ENCODE data around the gene ENOX2. TPM values are rescaled to one million over a fixed set of nuclear protein-coding genes. Genes with fewer than 3 reads are reported as not detected.

The ENOX2 gene
- total RNA-seq, 1 experiment from 2014 or later: 11.4 TPM

DNA sequence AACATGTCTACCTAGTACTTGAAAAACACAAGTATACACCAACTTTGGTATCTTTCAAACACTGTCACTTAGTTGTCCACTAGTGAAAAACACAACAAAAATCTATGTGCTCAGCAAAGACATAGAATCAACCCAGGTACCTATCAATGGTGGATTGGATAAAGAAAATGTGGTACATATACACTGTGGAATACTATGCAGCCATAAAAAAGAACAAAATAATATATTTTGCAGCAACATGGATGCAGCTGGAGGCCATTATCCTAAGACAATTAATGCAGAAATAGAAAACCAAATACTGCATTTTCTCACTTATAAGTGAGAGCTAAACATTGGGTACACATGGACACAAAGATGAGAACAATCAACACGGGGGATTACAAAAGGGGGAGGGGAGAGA is 148.7 kb downstream of the ENOX2 start:
- TF ChIP-seq, protein P1, sequence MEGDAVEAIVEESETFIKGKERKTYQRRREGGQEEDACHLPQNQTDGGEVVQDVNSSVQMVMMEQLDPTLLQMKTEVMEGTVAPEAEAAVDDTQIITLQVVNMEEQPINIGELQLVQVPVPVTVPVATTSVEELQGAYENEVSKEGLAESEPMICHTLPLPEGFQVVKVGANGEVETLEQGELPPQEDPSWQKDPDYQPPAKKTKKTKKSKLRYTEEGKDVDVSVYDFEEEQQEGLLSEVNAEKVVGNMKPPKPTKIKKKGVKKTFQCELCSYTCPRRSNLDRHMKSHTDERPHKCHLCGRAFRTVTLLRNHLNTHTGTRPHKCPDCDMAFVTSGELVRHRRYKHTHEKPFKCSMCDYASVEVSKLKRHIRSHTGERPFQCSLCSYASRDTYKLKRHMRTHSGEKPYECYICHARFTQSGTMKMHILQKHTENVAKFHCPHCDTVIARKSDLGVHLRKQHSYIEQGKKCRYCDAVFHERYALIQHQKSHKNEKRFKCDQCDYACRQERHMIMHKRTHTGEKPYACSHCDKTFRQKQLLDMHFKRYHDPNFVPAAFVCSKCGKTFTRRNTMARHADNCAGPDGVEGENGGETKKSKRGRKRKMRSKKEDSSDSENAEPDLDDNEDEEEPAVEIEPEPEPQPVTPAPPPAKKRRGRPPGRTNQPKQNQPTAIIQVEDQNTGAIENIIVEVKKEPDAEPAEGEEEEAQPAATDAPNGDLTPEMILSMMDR (IDR thresholded peaks at IDR 0.05; ENCODE audit: insufficient read depth in 1 of 2, low read depth in 1 of 2, low read length in 1 of 2, severe bottlenecking in 1 of 2, unreplicated experiment in 1 of 2): no peak
- no peak overlapping the region for H3K4me3 Mint-ChIP-seq (ENCODE audit: unreplicated experiment)
- no peaks in the 10 kb centered on the region for H3K27me3 Mint-ChIP-seq (ENCODE audit: insufficient read depth, unreplicated experiment)
- Histone ChIP-seq H3K9me3 (no peaks in the 10 kb centered on the region), H3K36me3 (ENCODE audit: control insufficient read depth, insufficient read depth, low read length) (no peaks in the 10 kb centered on the region), H3K4me3 (ENCODE audit: low read depth, low read length) (no peak overlapping the region), H3K27me3 (replicated peaks; ENCODE audit: control insufficient read depth, insufficient read depth, low read length) (no peaks in the 10 kb centered on the region), H3K4me1 (no peaks in the 10 kb centered on the region)
- no peak for DNase-seq
- no TSS peak for BruUV-seq (replicated peaks)
- POLR2A ChIA-PET: no interaction called here
- no peaks in the 10 kb centered on the region for H3K36me3 Mint-ChIP-seq (ENCODE audit: insufficient read depth, unreplicated experiment)
- intact Hi-C loops (cut with micrococcal nuclease; ENCODE audit: unreplicated experiment): no loop called here
- CTCF ChIA-PET: no interaction called here
- H3K4me1 Mint-ChIP-seq (ENCODE audit: low read depth, unreplicated experiment): no peaks in the 10 kb centered on the region
- no peaks in the 10 kb centered on the region for H3K9me3 Mint-ChIP-seq (ENCODE audit: unreplicated experiment)
- H3K27ac Mint-ChIP-seq (ENCODE audit: unreplicated experiment): no peak overlapping the region

DNA sequence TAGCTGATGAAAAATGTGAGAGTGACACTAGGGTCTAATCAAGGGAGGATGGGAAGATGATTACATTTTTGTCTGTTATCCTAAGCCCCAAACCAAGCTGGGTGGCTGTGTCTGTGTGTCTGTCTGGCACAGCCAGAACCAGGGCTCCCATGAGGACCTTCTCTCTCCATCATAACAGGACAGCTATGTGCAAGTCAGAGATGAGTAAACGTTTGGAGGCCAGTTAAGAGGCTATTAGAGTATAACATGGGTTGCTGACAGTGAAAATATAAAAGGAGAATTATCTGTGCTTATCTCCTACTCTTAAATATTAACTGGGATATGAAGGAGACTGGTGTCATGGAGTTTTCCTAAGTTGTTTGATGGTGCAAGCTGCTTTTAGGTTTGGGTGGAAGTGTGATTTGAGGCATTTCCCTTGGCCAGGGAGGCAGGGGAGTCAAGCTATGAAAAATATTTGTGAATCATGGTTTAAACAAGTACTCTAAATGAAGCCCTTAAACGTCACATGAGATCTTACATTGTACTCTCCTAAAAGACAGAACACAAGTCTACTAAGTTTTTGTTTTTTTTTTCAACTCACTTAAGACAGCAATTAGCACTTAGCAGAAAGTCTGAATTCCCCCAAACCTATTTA is 156.2 kb downstream of the ENOX2 start:
- Mint-ChIP-seq H3K9me3 (ENCODE audit: unreplicated experiment) (no peaks in the 10 kb centered on the region), H3K4me3 (ENCODE audit: unreplicated experiment) (no peak overlapping the region), H3K27me3 (ENCODE audit: insufficient read depth, unreplicated experiment) (no peaks in the 10 kb centered on the region), H3K36me3 (ENCODE audit: insufficient read depth, unreplicated experiment) (no peaks in the 10 kb centered on the region), H3K4me1 (ENCODE audit: low read depth, unreplicated experiment) (no peaks in the 10 kb centered on the region), H3K27ac (ENCODE audit: unreplicated experiment) (no peak overlapping the region)
- Histone ChIP-seq H3K9me3 (no peaks in the 10 kb centered on the region), H3K4me1 (no peaks in the 10 kb centered on the region), H3K27me3 (replicated peaks; ENCODE audit: control insufficient read depth, insufficient read depth, low read length) (no peaks in the 10 kb centered on the region), H3K36me3 (ENCODE audit: control insufficient read depth, insufficient read depth, low read length) (no peaks in the 10 kb centered on the region), H3K4me3 (ENCODE audit: low read depth, low read length) (no peak overlapping the region)
- ChIA-PET CTCF (no interaction called here), POLR2A (no interaction called here)
- TF ChIP-seq, protein P1 (IDR thresholded peaks at IDR 0.05; ENCODE audit: insufficient read depth in 1 of 2, low read depth in 1 of 2, low read length in 1 of 2, severe bottlenecking in 1 of 2, unreplicated experiment in 1 of 2): no peak
- BruUV-seq (replicated peaks): no TSS peak
- intact Hi-C loops (cut with micrococcal nuclease; ENCODE audit: unreplicated experiment): no loop called here
- no peak for DNase-seq

DNA sequence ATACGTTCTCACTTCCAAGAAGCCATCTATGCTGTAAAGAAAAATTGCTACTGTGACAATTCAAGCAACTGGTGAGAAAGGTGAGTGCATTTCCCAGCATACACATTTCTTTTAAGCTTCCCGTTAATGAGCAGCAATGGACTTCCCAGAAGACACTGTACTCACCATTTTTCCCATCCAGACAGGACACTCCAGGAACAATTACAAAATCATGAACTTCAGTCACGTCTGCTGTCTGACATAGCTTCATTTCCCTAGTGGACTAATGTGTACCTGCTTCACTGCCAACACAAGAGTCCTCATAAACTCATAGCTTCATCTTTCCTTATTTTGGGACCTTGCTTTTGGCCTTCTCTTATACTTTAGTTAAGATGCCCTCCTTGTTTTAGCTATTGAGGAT is 156.9 kb downstream of the ENOX2 start:
- no peaks in the 10 kb centered on the region for H3K27me3 Mint-ChIP-seq (ENCODE audit: insufficient read depth, unreplicated experiment)
- CTCF ChIA-PET: no interaction called here
- H3K4me3 Mint-ChIP-seq (ENCODE audit: unreplicated experiment): no peak overlapping the region
- Histone ChIP-seq H3K36me3 (ENCODE audit: control insufficient read depth, insufficient read depth, low read length) (no peaks in the 10 kb centered on the region), H3K9me3 (no peaks in the 10 kb centered on the region), H3K4me1 (no peaks in the 10 kb centered on the region), H3K27me3 (replicated peaks; ENCODE audit: control insufficient read depth, insufficient read depth, low read length) (no peaks in the 10 kb centered on the region), H3K4me3 (ENCODE audit: low read depth, low read length) (no peak overlapping the region)
- DNase-seq: no peak
- BruUV-seq (replicated peaks): no TSS peak
- no peaks in the 10 kb centered on the region for H3K36me3 Mint-ChIP-seq (ENCODE audit: insufficient read depth, unreplicated experiment)
- TF ChIP-seq, protein P1 (IDR thresholded peaks at IDR 0.05; ENCODE audit: insufficient read depth in 1 of 2, low read depth in 1 of 2, low read length in 1 of 2, severe bottlenecking in 1 of 2, unreplicated experiment in 1 of 2): no peak
- no peaks in the 10 kb centered on the region for H3K4me1 Mint-ChIP-seq (ENCODE audit: low read depth, unreplicated experiment)
- H3K27ac Mint-ChIP-seq (ENCODE audit: unreplicated experiment): no peak overlapping the region
- H3K9me3 Mint-ChIP-seq (ENCODE audit: unreplicated experiment): no peaks in the 10 kb centered on the region
- intact Hi-C loops (cut with micrococcal nuclease; ENCODE audit: unreplicated experiment): no loop called here
- POLR2A ChIA-PET: no interaction called here
